ENCODE results near the gene MCRIP2.
"Not testable (repeated sequence)": the region's sequence is repeated elsewhere in the genome, so short reads cannot be mapped to it uniquely, and the experiment has no call there.

The MCRIP2 gene

GRCh38 chr16:683396-684070, 41.9 kb downstream of the MCRIP2 start:
- no peak for DNase-seq

- peak; percentile 86 for DNase-seq
These were observed 42.6 kb downstream of the MCRIP2 start, which contains the start of gene JMJD8 for GRCh38 chr16:684071-684794. Gene JMJD8, minus strand, starts transcription at chr16:684334. Its CDS starts 15 bp downstream, at chr16:684319.

GRCh38 chr16:684961-685696, 43.5 kb downstream of the MCRIP2 start:
- DNase-seq = no peak

GRCh38 chr16:685967-686366, 44.3 kb downstream of the MCRIP2 start:
- DNase-seq = peak; percentile 21

- DNase-seq = no peak
These were observed 45.0 kb downstream of the MCRIP2 start for GRCh38 chr16:686459-687260.

GRCh38 chr16:687499-687898, 45.9 kb downstream of the MCRIP2 start:
- DNase-seq = no peak

GRCh38 chr16:689175-689897, 47.7 kb downstream of the MCRIP2 start:
- no peak for DNase-seq

- DNase-seq = not testable (repeated sequence)
These were observed 49.6 kb downstream of the MCRIP2 start for GRCh38 chr16:691242-691641.

GRCh38 chr16:692356-693108, 50.9 kb downstream of the MCRIP2 start:
- DNase-seq = no peak

GRCh38 chr16:693364-693763, 51.7 kb downstream of the MCRIP2 start:
- DNase-seq = no peak

GRCh38 chr16:693766-694165, 52.1 kb downstream of the MCRIP2 start:
- DNase-seq = no peak

GRCh38 chr16:694187-694862, 52.7 kb downstream of the MCRIP2 start:
- no peak for DNase-seq

- no peak for DNase-seq
These were observed 53.3 kb downstream of the MCRIP2 start for GRCh38 chr16:694863-695354.

- DNase-seq = no peak
These were observed 53.9 kb downstream of the MCRIP2 start for GRCh38 chr16:695355-696089.

All from kidney glomerular epithelial cell (primary cell).